H9 (cell line): ENCODE results near the gene SLC6A15. TPM values are rescaled to one million over a fixed set of nuclear protein-coding genes. Genes with fewer than 3 reads are reported as not detected.

Source experiments
- DNase-seq: peaks from one replicate; pipeline ENCODE4 v3.0.0-alpha.2; 2017
- H2AFZ ChIP-seq: one replicate; pipeline ENCODE4 v1.6.1; 2013; ENCODE audit warnings: mild to moderate bottlenecking, low read length, control low read depth, moderate library complexity
- H2AK5ac ChIP-seq: 2 replicates; pipeline ENCODE4 v1.6.1; 2013; ENCODE audit warnings: low read length, control low read depth, mixed read lengths; ENCODE audit not compliant: insufficient read length
- H2BK120ac ChIP-seq: one replicate; pipeline ENCODE4 v1.6.1; 2013; ENCODE audit warnings: low read depth, mild to moderate bottlenecking, low read length, control low read depth, inconsistent platforms; ENCODE audit not compliant: poor library complexity, severe bottlenecking
- H2BK12ac ChIP-seq: 2 replicates; pipeline ENCODE4 v1.6.1; 2013; ENCODE audit warnings: low read length, control low read depth, mixed read lengths, low read depth; ENCODE audit not compliant: insufficient read length
- H2BK15ac ChIP-seq: 2 replicates; pipeline ENCODE4 v1.6.1; 2013; ENCODE audit warnings: low read depth, low read length, control low read depth
- H2BK20ac ChIP-seq: one replicate; pipeline ENCODE4 v1.6.1; 2013; ENCODE audit warnings: low read depth, mild to moderate bottlenecking, low read length, control low read depth, inconsistent platforms; ENCODE audit not compliant: poor library complexity, severe bottlenecking
- H2BK5ac ChIP-seq: 2 replicates; pipeline ENCODE4 v1.6.1; 2013; ENCODE audit warnings: low read length, control low read depth, mixed read lengths; ENCODE audit not compliant: insufficient read length
- H3K14ac ChIP-seq: 2 replicates; pipeline ENCODE4 v1.6.1; 2013; ENCODE audit warnings: low read length, control low read depth; ENCODE audit not compliant: insufficient read depth
- H3K18ac ChIP-seq: 2 replicates; pipeline ENCODE4 v1.6.1; 2013; ENCODE audit warnings: low read depth, mild to moderate bottlenecking, mixed read lengths, low read length, control low read depth; ENCODE audit not compliant: insufficient read length
- H3K23ac ChIP-seq: 2 replicates; pipeline ENCODE4 v1.6.1; 2013; ENCODE audit warnings: low read length, control low read depth, mixed read lengths, low read depth; ENCODE audit not compliant: insufficient read length
- H3K23me2 ChIP-seq: 2 replicates; pipeline ENCODE4 v1.6.1; 2013; ENCODE audit warnings: low read depth, mild to moderate bottlenecking, mixed read lengths, low read length, control low read depth; ENCODE audit not compliant: insufficient read length, poor library complexity, severe bottlenecking
- H3K27ac ChIP-seq: 2 replicates; pipeline ENCODE4 v1.5.1; 2013; ENCODE audit warnings: low read length, control low read depth, mixed read lengths, low read depth; ENCODE audit not compliant: insufficient read length
- H3K27me3 ChIP-seq: 2 replicates; pipeline ENCODE4 v1.6.1; 2013; ENCODE audit warnings: low read length, control low read depth, inconsistent platforms; ENCODE audit not compliant: insufficient read depth
- H3K4ac ChIP-seq: 2 replicates; pipeline ENCODE4 v1.6.1; 2013; ENCODE audit warnings: low read depth, mild to moderate bottlenecking, control low read depth, inconsistent platforms, low read length, moderate library complexity
- H3K4me1 ChIP-seq: 2 replicates; pipeline ENCODE4 v1.6.1; 2013; ENCODE audit warnings: low read length, control low read depth, inconsistent platforms; ENCODE audit not compliant: insufficient read depth
- H3K4me2 ChIP-seq: 2 replicates; pipeline ENCODE4 v1.6.1; 2013; ENCODE audit warnings: low read length, control low read depth, mixed read lengths; ENCODE audit not compliant: insufficient read length, insufficient read depth
- H3K56ac ChIP-seq: 2 replicates; pipeline ENCODE4 v1.6.1; 2013; ENCODE audit warnings: low read depth, mild to moderate bottlenecking, mixed read lengths, low read length, control low read depth; ENCODE audit not compliant: insufficient read length
- H3K79me1 ChIP-seq: 2 replicates; pipeline ENCODE4 v1.6.1; 2013; ENCODE audit warnings: low read depth, mild to moderate bottlenecking, moderate library complexity, low read length, control low read depth, inconsistent platforms; ENCODE audit not compliant: insufficient read depth, poor library complexity, severe bottlenecking
- H3K79me2 ChIP-seq: 2 replicates; pipeline ENCODE4 v1.6.1; 2013; ENCODE audit warnings: low read length, control low read depth, inconsistent platforms; ENCODE audit not compliant: insufficient read depth
- H3K9ac ChIP-seq: 2 replicates; pipeline ENCODE4 v1.6.1; 2013; ENCODE audit warnings: low read length, control low read depth, mixed read lengths; ENCODE audit not compliant: insufficient read length; ENCODE audit errors: extremely low read depth
- H3K9me3 ChIP-seq: one replicate; pipeline ENCODE4 v1.6.1; 2013; ENCODE audit warnings: low read depth, low read length, inconsistent platforms; ENCODE audit not compliant: control insufficient read depth
- H3T11ph ChIP-seq: one replicate; pipeline ENCODE4 v1.6.1; 2013; ENCODE audit warnings: mild to moderate bottlenecking, low read length, control low read depth, inconsistent platforms
- H4K20me1 ChIP-seq: one replicate; pipeline ENCODE4 v1.6.1; 2013; ENCODE audit not compliant: control insufficient read depth, insufficient read length, insufficient read depth
- H4K5ac ChIP-seq: 2 replicates; pipeline ENCODE4 v1.6.1; 2013; ENCODE audit warnings: low read depth, mild to moderate bottlenecking, mixed read lengths, low read length, control low read depth; ENCODE audit not compliant: insufficient read length
- H4K8ac ChIP-seq: replicated peaks from 2 replicates; pipeline ENCODE4 v1.6.1; 2013; ENCODE audit warnings: low read length, control low read depth, mixed read lengths, low read depth; ENCODE audit not compliant: insufficient read length
- H4K91ac ChIP-seq: 2 replicates; pipeline ENCODE4 v1.6.1; 2013; ENCODE audit warnings: low read depth, mild to moderate bottlenecking, moderate library complexity, mixed read lengths, low read length, control low read depth; ENCODE audit not compliant: insufficient read length
- H3K27ac Mint-ChIP-seq, 3 experiments: 2 replicates in 2 of 3; 3 replicates in 1 of 3; pipeline ENCODE4 v1.8.0; 2020 to 2021; ENCODE audit warnings: mixed read lengths in 3 of 3, mild to moderate bottlenecking in 1 of 3, moderate library complexity in 1 of 3
- H3K27me3 Mint-ChIP-seq: 2 replicates; pipeline ENCODE4 v1.8.0; 2021; ENCODE audit warnings: low read depth, mild to moderate bottlenecking, moderate library complexity, mixed read lengths
- H3K36me3 Mint-ChIP-seq, 3 experiments: 2 replicates in 2 of 3; 3 replicates in 1 of 3; pipeline ENCODE4 v1.8.0; 2020 to 2021; ENCODE audit warnings: low read depth in 3 of 3, mixed read lengths in 3 of 3; ENCODE audit not compliant: insufficient read depth in 1 of 3
- H3K4me1 Mint-ChIP-seq, 2 experiments: 2 replicates each; pipeline ENCODE4 v1.8.0; 2020; ENCODE audit warnings: mixed read lengths in 2 of 2
- H3K4me3 Mint-ChIP-seq, 2 experiments: 2 replicates in 1 of 2; 3 replicates in 1 of 2; pipeline ENCODE4 v1.8.0; 2020 to 2021; ENCODE audit warnings: mild to moderate bottlenecking in 2 of 2, mixed read lengths in 2 of 2, moderate library complexity in 1 of 2
- H3K9me3 Mint-ChIP-seq, 2 experiments: 2 replicates in 1 of 2; 3 replicates in 1 of 2; pipeline ENCODE4 v1.8.0; 2020; ENCODE audit warnings: mild to moderate bottlenecking in 2 of 2, mixed read lengths in 2 of 2, moderate library complexity in 1 of 2
- WGBS: extraction: QIAGEN DNeasy Blood & Tissue Kit; methylation state at CpG from one replicate; pipeline ENCODE4 v1.1.7; 2013; ENCODE audit warnings: missing lambda C conversion rate, low lambda C conversion rate, mixed read lengths; ENCODE audit not compliant: insufficient read length; ENCODE audit errors: extremely low coverage; 5-methylcytosine and 5-hydroxymethylcytosine counted together
- total RNA-seq: library from RNA; stranded (reverse); gene quantifications from 2 replicates; pipeline ENCODE4 v1.2.1, GENCODE V29; 2021
- TF ChIP-seq, protein P1 (sequence below): fragments of 200-600 bp; sonication (generic); conservative IDR thresholded peaks from 3 replicates; pipeline ENCODE4 v1.8.0; 2021; ENCODE audit warnings: antibody characterized with exemption, mild to moderate bottlenecking

SLC6A15 gene
- total RNA-seq, 1 experiment from 2014 or later, result 12.9 TPM

DNA sequence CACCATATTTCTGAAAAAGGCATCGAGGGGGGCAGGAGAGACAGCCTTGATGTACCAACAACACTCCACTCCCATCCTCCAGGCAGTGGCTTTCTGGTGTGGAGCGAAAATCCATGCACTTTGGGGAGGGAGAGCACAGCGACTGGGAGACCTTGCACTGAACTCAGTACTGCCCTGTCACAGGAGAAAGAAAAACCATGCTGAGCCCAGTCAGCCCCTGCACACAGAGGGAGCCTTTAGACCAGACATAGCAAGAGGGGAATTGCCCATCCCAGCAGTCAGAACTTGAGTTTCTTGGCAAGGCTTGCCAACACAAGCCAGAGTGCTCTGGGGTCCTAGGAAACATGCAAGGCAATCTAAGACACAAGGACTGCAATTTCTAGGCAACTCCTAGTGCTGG is 24.8 kb upstream of the SLC6A15 start:
- H3K27ac Mint-ChIP-seq, result no peak overlapping the region; a peak in 1 of 7 replicates
- Histone ChIP-seq H4K91ac (no peak overlapping the region), H3K14ac (no peak overlapping the region), H2BK15ac (no peak overlapping the region), H4K8ac (no peak overlapping the region), H3K27me3 (no peaks in the 10 kb centered on the region), H3K18ac (no peak overlapping the region), H2AK5ac (no peak overlapping the region), H3K56ac (no peak overlapping the region), H3K9me3 (no peaks in the 10 kb centered on the region), H3K23ac (no peak overlapping the region), H3K4ac (no peak overlapping the region), H3K4me1 (no peaks in the 10 kb centered on the region), H3K9ac (no peak overlapping the region), H3K23me2 (no peaks in the 10 kb centered on the region), H2BK20ac (no peak overlapping the region), H3T11ph (no peak overlapping the region), H2BK5ac (no peak overlapping the region), H3K27ac (no peak overlapping the region), H2AFZ (no peak overlapping the region), H3K4me2 (no peak overlapping the region), H4K5ac (no peak overlapping the region), H2BK12ac (no peak overlapping the region), H2BK120ac (no peak overlapping the region), H3K79me2 (no peaks in the 10 kb centered on the region), H4K20me1 (no peaks in the 10 kb centered on the region), H3K79me1 (no peaks in the 10 kb centered on the region)
- no peak for DNase-seq
- H3K4me1 Mint-ChIP-seq, result no peaks in the 10 kb centered on the region
- H3K36me3 Mint-ChIP-seq, result no peaks in the 10 kb centered on the region
- peaks cover 3% of the 10 kb centered on the region for H3K27me3 Mint-ChIP-seq
- no CpG with 5 or more reads among the region's 3 CpGs for WGBS
- no peak overlapping the region for H3K4me3 Mint-ChIP-seq
- TF ChIP-seq, protein P1, sequence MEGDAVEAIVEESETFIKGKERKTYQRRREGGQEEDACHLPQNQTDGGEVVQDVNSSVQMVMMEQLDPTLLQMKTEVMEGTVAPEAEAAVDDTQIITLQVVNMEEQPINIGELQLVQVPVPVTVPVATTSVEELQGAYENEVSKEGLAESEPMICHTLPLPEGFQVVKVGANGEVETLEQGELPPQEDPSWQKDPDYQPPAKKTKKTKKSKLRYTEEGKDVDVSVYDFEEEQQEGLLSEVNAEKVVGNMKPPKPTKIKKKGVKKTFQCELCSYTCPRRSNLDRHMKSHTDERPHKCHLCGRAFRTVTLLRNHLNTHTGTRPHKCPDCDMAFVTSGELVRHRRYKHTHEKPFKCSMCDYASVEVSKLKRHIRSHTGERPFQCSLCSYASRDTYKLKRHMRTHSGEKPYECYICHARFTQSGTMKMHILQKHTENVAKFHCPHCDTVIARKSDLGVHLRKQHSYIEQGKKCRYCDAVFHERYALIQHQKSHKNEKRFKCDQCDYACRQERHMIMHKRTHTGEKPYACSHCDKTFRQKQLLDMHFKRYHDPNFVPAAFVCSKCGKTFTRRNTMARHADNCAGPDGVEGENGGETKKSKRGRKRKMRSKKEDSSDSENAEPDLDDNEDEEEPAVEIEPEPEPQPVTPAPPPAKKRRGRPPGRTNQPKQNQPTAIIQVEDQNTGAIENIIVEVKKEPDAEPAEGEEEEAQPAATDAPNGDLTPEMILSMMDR, result no peak
- peaks cover 2% of the 10 kb centered on the region in 2 experiments; a peak in 3 of 5 replicates for H3K9me3 Mint-ChIP-seq
